HEK293 (cell line): ENCODE measurements around the gene APRT.

Source experiments
- BCL11B ChIP-seq: fragments of 450-650 bp; formaldehyde crosslinking; IDR thresholded peaks from 2 replicates; pipeline ENCODE4 v1.5.1; 2016; ENCODE audit warnings: low read depth, missing biosample characterization, missing genetic modification characterization
- GLIS1 ChIP-seq: fragments of 450-650 bp; formaldehyde crosslinking; IDR thresholded peaks from 2 replicates; pipeline ENCODE4 v1.5.1; 2016; ENCODE audit warnings: missing biosample characterization, missing genetic modification characterization
- GLIS2 ChIP-seq: fragments of 450-650 bp; formaldehyde crosslinking; IDR thresholded peaks from 2 replicates; pipeline ENCODE4 v1.5.1; 2016; ENCODE audit warnings: missing biosample characterization, missing genetic modification characterization
- KLF17 ChIP-seq: fragments of 450-650 bp; formaldehyde crosslinking; IDR thresholded peaks from 2 replicates; pipeline ENCODE4 v1.5.1; 2016; ENCODE audit warnings: missing biosample characterization, missing genetic modification characterization
- MEIS1 ChIP-seq: sonication (generic); formaldehyde crosslinking; IDR thresholded peaks from 2 replicates; pipeline ENCODE4 v1.8.1; 2022; ENCODE audit warnings: missing genetic modification reagents, mild to moderate bottlenecking, borderline replicate concordance
- PBX3 ChIP-seq: sonication (generic); formaldehyde crosslinking; IDR thresholded peaks from 2 replicates; pipeline ENCODE4 v1.8.1; 2022; ENCODE audit warnings: mild to moderate bottlenecking, moderate library complexity, missing genetic modification reagents
- SP3 ChIP-seq: fragments of 450-650 bp; formaldehyde crosslinking; IDR thresholded peaks from 2 replicates; pipeline ENCODE4 v1.5.1; 2016; ENCODE audit warnings: missing biosample characterization, missing genetic modification characterization
- SP7 ChIP-seq: fragments of 450-650 bp; formaldehyde crosslinking; IDR thresholded peaks from 2 replicates; pipeline ENCODE4 v1.5.1; 2016; ENCODE audit warnings: missing biosample characterization, missing genetic modification characterization
- TCF7L2 ChIP-seq: IDR thresholded peaks from 2 replicates; pipeline ENCODE4 v1.6.1; 2011; ENCODE audit warnings: low read depth, mild to moderate bottlenecking, inconsistent platforms, low read length, moderate library complexity, borderline replicate concordance
- ZBTB26 ChIP-seq: fragments of 450-650 bp; formaldehyde crosslinking; optimal IDR thresholded peaks from 2 replicates; pipeline ENCODE3; 2016; ENCODE audit warnings: missing biosample characterization, mild to moderate bottlenecking, missing genetic modification characterization
- ZBTB44 ChIP-seq: fragments of 450-650 bp; IDR thresholded peaks from 2 replicates; pipeline ENCODE4 v1.5.1; 2018; ENCODE audit warnings: missing biosample characterization, mild to moderate bottlenecking, missing genetic modification characterization
- ZBTB8A ChIP-seq: fragments of 450-650 bp; formaldehyde crosslinking; IDR thresholded peaks from 2 replicates; pipeline ENCODE4 v1.5.1; 2016; ENCODE audit warnings: missing biosample characterization, missing genetic modification characterization
- ZEB2 ChIP-seq: fragments of 450-650 bp; formaldehyde crosslinking; IDR thresholded peaks from 2 replicates; pipeline ENCODE4 v1.5.1; 2016; ENCODE audit warnings: missing biosample characterization, missing genetic modification characterization
- ZFP69B ChIP-seq: fragments of 450-650 bp; formaldehyde crosslinking; IDR thresholded peaks from 2 replicates; pipeline ENCODE4 v1.5.1; 2016; ENCODE audit warnings: missing biosample characterization, missing genetic modification characterization
- ZNF239 ChIP-seq: fragments of 450-650 bp; formaldehyde crosslinking; IDR thresholded peaks from 2 replicates; pipeline ENCODE4 v1.5.1; 2016; ENCODE audit warnings: missing biosample characterization, missing genetic modification characterization
- ZNF398 ChIP-seq: fragments of 450-650 bp; formaldehyde crosslinking; IDR thresholded peaks from 2 replicates; pipeline ENCODE4 v1.5.1; 2017; ENCODE audit warnings: missing biosample characterization, missing genetic modification characterization
- ZNF449 ChIP-seq: fragments of 450-650 bp; formaldehyde crosslinking; IDR thresholded peaks from 2 replicates; pipeline ENCODE4 v1.5.1; 2017; ENCODE audit warnings: missing biosample characterization, mild to moderate bottlenecking, missing genetic modification characterization, moderate library complexity
- ZNF521 ChIP-seq: fragments of 450-650 bp; formaldehyde crosslinking; IDR thresholded peaks from 2 replicates; pipeline ENCODE4 v1.5.1; 2017; ENCODE audit warnings: missing biosample characterization, mild to moderate bottlenecking, missing genetic modification characterization
- ZNF600 ChIP-seq: fragments of 450-650 bp; formaldehyde crosslinking; IDR thresholded peaks from 2 replicates; pipeline ENCODE4 v1.5.1; 2016; ENCODE audit warnings: missing biosample characterization, missing genetic modification characterization
- ZNF629 ChIP-seq: fragments of 450-650 bp; formaldehyde crosslinking; IDR thresholded peaks from 2 replicates; pipeline ENCODE4 v1.5.1; 2017; ENCODE audit warnings: missing biosample characterization, missing genetic modification characterization
- ZNF639 ChIP-seq: fragments of 450-650 bp; formaldehyde crosslinking; IDR thresholded peaks from 2 replicates; pipeline ENCODE4 v1.5.1; 2016; ENCODE audit warnings: missing biosample characterization, missing genetic modification characterization
- ZNF660 ChIP-seq: fragments of 450-650 bp; IDR thresholded peaks from 2 replicates; pipeline ENCODE4 v1.5.1; 2018; ENCODE audit warnings: missing biosample characterization, mild to moderate bottlenecking, missing genetic modification characterization
- ZNF776 ChIP-seq: fragments of 450-650 bp; formaldehyde crosslinking; IDR thresholded peaks from 2 replicates; pipeline ENCODE4 v1.5.0; 2017; ENCODE audit warnings: missing biosample characterization, missing genetic modification characterization, borderline replicate concordance

Gene APRT

GRCh38 chr16:88770461-88771293 lies 41.1 kb downstream of the APRT start (continued):
- TF ChIP-seq KLF17 (tag by site-specific recombination) (peak; percentile 48; the same call in 1 of the 2 replicates), ZNF398 (tag by site-specific recombination) (peak; percentile 92), MEIS1 (CRISPR knock-in tag) (no peak), ZNF239 (tag by site-specific recombination) (0 out of 2 replicates have a peak, but pooled peaks have one; percentile 10), ZNF521 (tag by site-specific recombination) (no peak), BCL11B (tag by site-specific recombination) (no peak), ZNF449 (tag by site-specific recombination) (peak; percentile 49; the same call in 1 of the 2 replicates), TCF7L2 (0 out of 2 replicates have a peak, but pooled peaks have one; percentile 43), ZNF639 (tag by site-specific recombination) (no peak), SP3 (tag by site-specific recombination) (peak; percentile 76), ZNF660 (peak; percentile 88), GLIS1 (tag by site-specific recombination) (peak; percentile 99), GLIS2 (tag by site-specific recombination) (peak; percentile 66; the same call in 1 of the 2 replicates), SP7 (peak; percentile 95), ZNF600 (tag by site-specific recombination) (peak; percentile 96), ZNF629 (0 out of 2 replicates have a peak, but pooled peaks have one; percentile 61), ZFP69B (tag by site-specific recombination) (peak; percentile 73; the same call in 1 of the 2 replicates), PBX3 (CRISPR knock-in tag) (0 out of 2 replicates have a peak, but pooled peaks have one; percentile 8), ZBTB44 (tag by site-specific recombination) (peak; percentile 68), ZNF776 (tag by site-specific recombination) (no peak), ZBTB26 (tag by site-specific recombination) (peak; percentile 21), ZEB2 (tag by site-specific recombination) (peak; percentile 91), ZBTB8A (peak; percentile 72)
